H1 (cell line): Measurements from ENCODE around the gene DSE. TPM values are rescaled to one million over a fixed set of nuclear protein-coding genes. Genes with fewer than 3 reads are reported as not detected.

Source experiments
- CTCF ChIA-PET: fragments of 300-600 bp; sonication (Branson Sonifier 250); formaldehyde crosslinking; loops from one replicate; lab custom pipeline; 2021; ENCODE audit not compliant: partially characterized antibody; lab: Charles Lee
- POLR2A ChIA-PET: fragments of 300-600 bp; sonication (Branson Sonifier 250); formaldehyde crosslinking; loops from one replicate; lab custom pipeline; 2021; ENCODE audit warnings: inconsistent platforms; ENCODE audit not compliant: partially characterized antibody; lab: Charles Lee
- DNase-seq, 2 experiments: peaks; one replicate each; pipeline versions ENCODE4 v3.0.0 to v3.0.0-alpha.2; 2010 to 2022; ENCODE audit warnings: low spot score in 2 of 2, low read depth in 1 of 2, mixed read lengths in 1 of 2
- FAIRE-seq: peaks from 2 replicates; lab custom pipeline; 2011; peaks lifted over from hg19 to GRCh38; lab: Jason Lieb, UNC
- H2AFZ ChIP-seq: 2 replicates; pipeline ENCODE4 v1.8.1; 2012; ENCODE audit warnings: low read length, inconsistent platforms
- H2AK5ac ChIP-seq: 2 replicates; pipeline ENCODE4 v1.6.1; 2013; ENCODE audit warnings: low read depth, low read length
- H2BK120ac ChIP-seq: replicated peaks from 2 replicates; pipeline ENCODE3; 2013; ENCODE audit warnings: low read depth, low read length, inconsistent platforms
- H2BK12ac ChIP-seq: 2 replicates; pipeline ENCODE4 v1.6.1; 2013; ENCODE audit warnings: low read depth, low read length
- H2BK15ac ChIP-seq: 2 replicates; pipeline ENCODE4 v1.6.1; 2013; ENCODE audit warnings: low read length
- H2BK20ac ChIP-seq: 2 replicates; pipeline ENCODE4 v1.6.1; 2013; ENCODE audit warnings: low read length
- H2BK5ac ChIP-seq: 2 replicates; pipeline ENCODE4 v1.6.1; 2013; ENCODE audit warnings: low read depth, low read length
- H3K14ac ChIP-seq: 2 replicates; pipeline ENCODE4 v1.6.1; 2013; ENCODE audit warnings: inconsistent platforms; ENCODE audit not compliant: insufficient read length
- H3K18ac ChIP-seq: 2 replicates; pipeline ENCODE4 v1.6.1; 2013; ENCODE audit warnings: low read length; ENCODE audit errors: extremely low read depth
- H3K23ac ChIP-seq: 2 replicates; pipeline ENCODE4 v1.6.1; 2013; ENCODE audit warnings: inconsistent platforms; ENCODE audit not compliant: insufficient read length
- H3K23me2 ChIP-seq: 2 replicates; pipeline ENCODE4 v1.6.1; 2013; ENCODE audit warnings: low read depth, low read length
- H3K27ac ChIP-seq: 2 replicates; pipeline ENCODE4 v1.6.1; 2011; ENCODE audit warnings: low read depth, low read length, inconsistent platforms
- H3K27me3 ChIP-seq, 4 experiments: replicated peaks in 1 of 4; 1 replicate in 1 of 4; 2 replicates in 3 of 4; pipeline versions ENCODE4 v1.6.1 to v1.8.1; 2011 to 2013; ENCODE audit warnings: low read length in 3 of 4, mild to moderate bottlenecking in 3 of 4, inconsistent platforms in 2 of 4, mixed read lengths in 2 of 4, moderate library complexity in 1 of 4; ENCODE audit not compliant: control insufficient read depth in 3 of 4, insufficient read depth in 3 of 4; ENCODE audit errors: extremely low read depth in 1 of 4
- H3K36me3 ChIP-seq, 4 experiments: 2 replicates each; pipeline versions ENCODE4 v1.6.1 to v1.8.1; 2011 to 2013; ENCODE audit warnings: mild to moderate bottlenecking in 4 of 4, low read length in 3 of 4, moderate library complexity in 2 of 4, control low read depth in 1 of 4, inconsistent platforms in 1 of 4; ENCODE audit not compliant: insufficient read depth in 4 of 4, control insufficient read depth in 2 of 4
- H3K4ac ChIP-seq: replicated peaks from 2 replicates; pipeline ENCODE3; 2013; ENCODE audit warnings: low read length, low read depth, mixed read lengths, inconsistent platforms; ENCODE audit not compliant: insufficient read length
- H3K4me1 ChIP-seq, 4 experiments: replicated peaks in 1 of 4; 1 replicate in 1 of 4; 2 replicates in 3 of 4; pipeline versions ENCODE4 v1.6.1 to v1.8.1; 2011 to 2013; ENCODE audit warnings: low read length in 3 of 4, inconsistent platforms in 2 of 4, mixed read lengths in 1 of 4; ENCODE audit not compliant: insufficient read depth in 4 of 4, control insufficient read depth in 3 of 4
- H3K4me2 ChIP-seq, 2 experiments: 2 replicates each; pipeline versions ENCODE4 v1.6.1 to v1.8.1; 2011 to 2013; ENCODE audit warnings: low read depth in 2 of 2, low read length in 2 of 2, control low read depth in 1 of 2, inconsistent platforms in 1 of 2, mild to moderate bottlenecking in 1 of 2; ENCODE audit not compliant: insufficient read depth in 1 of 2
- H3K4me3 ChIP-seq, 4 experiments: fragments of 200-600, 300-600 bp in 1 of 4; sonication (generic), shearing (Covaris generic), sonication (Bioruptor Twin) in 1 of 4; 2 replicates each; pipeline versions ENCODE4 v1.5.1 to v1.8.1; 2011 to 2016; ENCODE audit warnings: low read length in 4 of 4, low read depth in 3 of 4, control low read depth in 2 of 4, inconsistent platforms in 2 of 4, mild to moderate bottlenecking in 2 of 4, mixed read lengths in 1 of 4, moderate library complexity in 1 of 4; ENCODE audit not compliant: insufficient read depth in 2 of 4; ENCODE audit errors: extremely low read depth in 1 of 4
- H3K56ac ChIP-seq: replicated peaks from 2 replicates; pipeline ENCODE3; 2013; ENCODE audit warnings: low read depth, mild to moderate bottlenecking, mixed read lengths, low read length, inconsistent platforms; ENCODE audit not compliant: insufficient read length
- H3K79me1 ChIP-seq: 2 replicates; pipeline ENCODE4 v1.6.1; 2013; ENCODE audit warnings: low read depth, low read length, control low read depth
- H3K79me2 ChIP-seq, 2 experiments: 2 replicates each; pipeline versions ENCODE4 v1.6.1 to v1.8.1; 2012 to 2013; ENCODE audit warnings: low read length in 2 of 2, mild to moderate bottlenecking in 2 of 2, inconsistent platforms in 1 of 2; ENCODE audit not compliant: insufficient read depth in 2 of 2, control insufficient read depth in 1 of 2
- H3K9ac ChIP-seq, 4 experiments: replicated peaks in 1 of 4; 1 replicate in 1 of 4; 2 replicates in 3 of 4; pipeline versions ENCODE4 v1.6.1 to v1.8.1; 2011 to 2013; ENCODE audit warnings: low read depth in 3 of 4, low read length in 3 of 4, control low read depth in 2 of 4, mild to moderate bottlenecking in 2 of 4, moderate library complexity in 2 of 4, inconsistent platforms in 1 of 4; ENCODE audit errors: extremely low read depth in 1 of 4
- H3K9me3 ChIP-seq, 2 experiments: 2 replicates each; pipeline versions ENCODE4 v1.6.1 to v1.8.1; 2012 to 2013; ENCODE audit warnings: mild to moderate bottlenecking in 2 of 2, moderate library complexity in 2 of 2, control low read depth in 1 of 2, inconsistent platforms in 1 of 2, low read depth in 1 of 2, low read length in 1 of 2, mixed read lengths in 1 of 2; ENCODE audit not compliant: insufficient read depth in 2 of 2
- H4K20me1 ChIP-seq, 2 experiments: replicated peaks in 1 of 2; 2 replicates each; pipeline versions ENCODE3 to v1.8.1; 2011 to 2013; ENCODE audit warnings: inconsistent platforms in 2 of 2, low read length in 2 of 2, mild to moderate bottlenecking in 1 of 2; ENCODE audit not compliant: insufficient read depth in 2 of 2, control insufficient read depth in 1 of 2
- H4K5ac ChIP-seq: 2 replicates; pipeline ENCODE4 v1.6.1; 2013; ENCODE audit warnings: low read length, low read depth, mixed read lengths, inconsistent platforms; ENCODE audit not compliant: insufficient read length
- H4K8ac ChIP-seq: 2 replicates; pipeline ENCODE4 v1.8.0; 2013; ENCODE audit warnings: mild to moderate bottlenecking, moderate library complexity, low read length, inconsistent platforms; ENCODE audit not compliant: insufficient read depth; ENCODE audit errors: extremely low read depth
- H4K91ac ChIP-seq: replicated peaks from 2 replicates; pipeline ENCODE3; 2013; ENCODE audit warnings: low read length, mixed read lengths, inconsistent platforms; ENCODE audit not compliant: insufficient read length
- CHD1 ChIP-seq: IDR thresholded peaks from 2 replicates; pipeline ENCODE4 v1.6.1; 2012; ENCODE audit warnings: low read depth, low read length, improper control_type of control experiment
- E2F6 ChIP-seq: IDR thresholded peaks from 2 replicates; pipeline ENCODE4 v1.6.1; 2012; ENCODE audit warnings: inconsistent platforms
- GTF2F1 ChIP-seq: IDR thresholded peaks from 2 replicates; pipeline ENCODE4 v1.6.1; 2012; ENCODE audit warnings: low read depth, low read length, improper control_type of control experiment, borderline replicate concordance
- NANOG ChIP-seq: IDR thresholded peaks from 2 replicates; pipeline ENCODE4 v1.6.1; 2011; ENCODE audit warnings: low read length, low read depth, mild to moderate bottlenecking, inconsistent platforms; ENCODE audit not compliant: insufficient read depth, poor library complexity, severe bottlenecking
- WGBS, 2 experiments: shearing (Covaris generic) in 1 of 2; methylation state at CpG; one replicate each; pipeline versions ENCODE4 v1.1.6 to v1.1.7; 2013 to 2015; ENCODE audit warnings: low lambda C conversion rate in 2 of 2, mixed read lengths in 2 of 2, inconsistent platforms in 1 of 2, low coverage in 1 of 2, missing lambda C conversion rate in 1 of 2; ENCODE audit not compliant: insufficient replicate concordance in 2 of 2, insufficient coverage in 1 of 2, insufficient read length in 1 of 2; ENCODE audit errors: extremely low coverage in 1 of 2, missing lambda C conversion rate in 1 of 2; 5-methylcytosine and 5-hydroxymethylcytosine counted together
- polyA plus RNA-seq, 7 experiments: library from polyadenylated mRNA; depleted of rRNA in 3 of 7; stranded (reverse) in 5 of 7; unstranded in 2 of 7; fragments of >200 nt in 5 of 7; fragments of 200-250 nt in 2 of 7; gene quantifications; 1 replicate in 5 of 7; 2 replicates in 1 of 7; 4 replicates in 1 of 7; pipeline versions ENCODE4 v1.2.1 to v1.2.3, GENCODE V29; 2011 to 2013; ENCODE audit warnings: missing spikeins in 2 of 7, mixed read lengths in 2 of 7
- total RNA-seq: library from RNA; stranded (reverse); fragmentation: NEBNext Ultra II Directional; extraction: Animal tissue kit (Norgen Biotek cat#: 25700); gene quantifications from 2 replicates; pipeline ENCODE4 v1.2.1, GENCODE V29; 2021

DSE gene
- total and polyA plus RNA-seq, 2 of the 8 experiments (the other 6 are each of a cell fraction or from before 2014, with no cell fraction given): 32.5 to 94.4 TPM

GRCh38 chr6:116355796-116356195 is 15.0 kb upstream of the DSE start:
- Histone ChIP-seq H3K56ac (no peak overlapping the region), H4K20me1 (no peaks in the 10 kb centered on the region), H2AFZ (no peak overlapping the region), H2BK12ac (no peak overlapping the region), H3K4me2 (no peak overlapping the region), H4K8ac (no peak overlapping the region), H3K4ac (no peak overlapping the region), H3K79me2 (no peaks in the 10 kb centered on the region)
- WGBS, 2 experiments: 95% methylated on average over 3 of the region's 3 CpGs; no CpG with 5 or more reads in 1 of the 2 experiments
- CTCF ChIA-PET: interaction anchor here (1.3 to 2.4 kb wide), 4 partner anchors 11 to 87 kb away, joined by 3 to 13 read pairs (median 6); no protein-coding TSS in a partner anchor
- no peak for TF ChIP-seq GTF2F1
- no peak for TF ChIP-seq E2F6
- TF ChIP-seq CHD1: no peak
- no peak for TF ChIP-seq NANOG
- TF ChIP-seq, all 59 proteins: peak for 0
- no peaks in the 10 kb centered on the region for H3K36me3 ChIP-seq
- no peak overlapping the region for H4K5ac ChIP-seq
- DNase-seq (no peak), FAIRE-seq (no peak)
- no peak overlapping the region for H2BK15ac ChIP-seq
- H3K23me2 ChIP-seq: no peaks in the 10 kb centered on the region
- H3K9ac ChIP-seq: no peak overlapping the region
- H3K4me1 ChIP-seq: peaks cover 0 to 7% (median 3%) of the 10 kb centered on the region in 4 experiments; a peak in 4 of 7 replicates
- H2AK5ac ChIP-seq: no peak overlapping the region
- H3K18ac ChIP-seq: no peak overlapping the region
- H3K79me1 ChIP-seq: no peaks in the 10 kb centered on the region
- no peak overlapping the region for H3K23ac ChIP-seq
- no peaks in the 10 kb centered on the region for H3K27me3 ChIP-seq
- H2BK5ac ChIP-seq: no peak overlapping the region
- POLR2A ChIA-PET: interaction anchor here (1.3 kb wide), 1 partner anchor 15 kb away, joined by 5 read pairs; the partner anchor contains the start of gene DSE
- H4K91ac ChIP-seq: no peak overlapping the region
- H2BK20ac ChIP-seq: no peak overlapping the region
- no peak overlapping the region for H3K27ac ChIP-seq
- H3K14ac ChIP-seq: no peak overlapping the region
- no peaks in the 10 kb centered on the region for H3K9me3 ChIP-seq
- H3K4me3 ChIP-seq: no peak overlapping the region
- H2BK120ac ChIP-seq: no peak overlapping the region
